Measurements from ENCODE around the gene LRRC8C.

Gene LRRC8C

GRCh38 chr1:89767618-89768017 lies 134.7 kb downstream of the LRRC8C start:
- no peak overlapping the region for H3K4me3 ChIP-seq (ENCODE audit: control insufficient read depth, low read depth, low read length)
- TF ChIP-seq CTCF (IDR thresholded peaks at IDR 0.05; ENCODE audit: control insufficient read depth, insufficient read depth, low read depth, low read length, missing control alignments) = no peak
- DNase-seq (ENCODE audit: low read depth) = no peak
